AG04449 (cell line): Measurements from ENCODE around the gene ACKR1.

Experiments used
- CTCF ChIA-PET: fragments of 350-600 bp; formaldehyde crosslinking; extraction: SDS; loops from one replicate; lab custom pipeline; 2021; ENCODE audit warnings: antibody characterized with exemption; lab: Yijun Ruan, JAX
- POLR2A ChIA-PET: fragments of 400-600, 350-600 bp; formaldehyde crosslinking; extraction: SDS; loops from one replicate; lab custom pipeline; 2020; ENCODE audit warnings: antibody characterized with exemption, inconsistent platforms; lab: Yijun Ruan, JAX
- DNase-seq: peaks from one replicate; pipeline ENCODE4 v3.0.0-alpha.2; 2010; ENCODE audit warnings: low read depth, low spot score
- H3K4me3 ChIP-seq: 2 replicates; pipeline ENCODE4 v1.5.1; 2011; ENCODE audit warnings: low read depth, mild to moderate bottlenecking, control low read depth, low read length
- TF ChIP-seq, protein P1 (sequence below): IDR thresholded peaks from one replicate; pipeline ENCODE4 v1.5.1; 2011; ENCODE audit warnings: mild to moderate bottlenecking, moderate library complexity, low read length, control low read depth, inconsistent platforms; ENCODE audit not compliant: insufficient read depth; ENCODE audit errors: missing control alignments

Gene ACKR1

DNA sequence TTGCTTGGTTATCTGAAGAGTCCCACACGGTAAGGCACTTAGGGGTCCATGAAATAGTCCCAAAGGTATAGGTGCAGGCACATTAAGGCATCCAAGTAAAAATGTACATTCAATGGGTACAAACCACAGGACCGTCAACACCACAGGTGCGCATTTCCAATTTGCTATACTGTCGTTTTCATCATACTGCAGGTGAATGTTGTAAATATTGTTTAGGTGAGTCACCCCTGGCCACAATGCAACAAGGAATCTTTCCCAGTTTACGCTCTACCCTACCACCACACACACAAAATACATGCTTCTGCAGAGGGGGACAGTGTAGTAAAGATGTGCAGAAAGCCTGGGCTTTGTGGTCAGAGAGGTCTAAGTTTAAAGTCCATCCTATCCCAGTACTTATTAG, 19.6 kb upstream of the ACKR1 start:
- POLR2A ChIA-PET: no interaction called here
- CTCF ChIA-PET: interaction anchor here (3.2 kb wide), 1 partner anchor 10 kb away, joined by 18 read pairs; no protein-coding TSS in a partner anchor
- DNase-seq: no peak
- TF ChIP-seq, protein P1, sequence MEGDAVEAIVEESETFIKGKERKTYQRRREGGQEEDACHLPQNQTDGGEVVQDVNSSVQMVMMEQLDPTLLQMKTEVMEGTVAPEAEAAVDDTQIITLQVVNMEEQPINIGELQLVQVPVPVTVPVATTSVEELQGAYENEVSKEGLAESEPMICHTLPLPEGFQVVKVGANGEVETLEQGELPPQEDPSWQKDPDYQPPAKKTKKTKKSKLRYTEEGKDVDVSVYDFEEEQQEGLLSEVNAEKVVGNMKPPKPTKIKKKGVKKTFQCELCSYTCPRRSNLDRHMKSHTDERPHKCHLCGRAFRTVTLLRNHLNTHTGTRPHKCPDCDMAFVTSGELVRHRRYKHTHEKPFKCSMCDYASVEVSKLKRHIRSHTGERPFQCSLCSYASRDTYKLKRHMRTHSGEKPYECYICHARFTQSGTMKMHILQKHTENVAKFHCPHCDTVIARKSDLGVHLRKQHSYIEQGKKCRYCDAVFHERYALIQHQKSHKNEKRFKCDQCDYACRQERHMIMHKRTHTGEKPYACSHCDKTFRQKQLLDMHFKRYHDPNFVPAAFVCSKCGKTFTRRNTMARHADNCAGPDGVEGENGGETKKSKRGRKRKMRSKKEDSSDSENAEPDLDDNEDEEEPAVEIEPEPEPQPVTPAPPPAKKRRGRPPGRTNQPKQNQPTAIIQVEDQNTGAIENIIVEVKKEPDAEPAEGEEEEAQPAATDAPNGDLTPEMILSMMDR: no peak
- no peak overlapping the region for H3K4me3 ChIP-seq

DNA sequence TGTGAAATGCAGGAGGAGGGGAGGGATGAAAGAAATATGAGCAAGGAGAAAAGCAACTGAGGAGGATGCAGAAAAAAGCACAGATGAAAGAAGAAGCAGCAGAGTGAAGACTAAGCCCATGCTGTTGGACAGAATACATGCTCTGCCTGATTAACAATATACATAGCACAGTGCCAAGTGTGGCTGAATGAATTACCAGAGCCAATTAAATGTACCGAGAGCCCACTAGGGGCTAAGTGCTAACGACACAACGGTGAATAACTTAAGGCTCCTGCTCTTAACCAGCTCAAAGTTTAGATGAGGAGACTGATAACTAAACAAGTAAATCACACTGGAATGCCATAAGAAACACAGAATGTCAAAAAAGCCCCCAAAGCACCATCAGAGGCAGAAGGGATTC, 17.6 kb upstream of the ACKR1 start:
- H3K4me3 ChIP-seq: no peak overlapping the region
- ChIA-PET CTCF (interaction anchor here (3.3 kb wide), 1 partner anchor 11 kb away, joined by 20 read pairs; no protein-coding TSS in a partner anchor), POLR2A (no interaction called here)
- no peak for DNase-seq
- TF ChIP-seq, protein P1: no peak

DNA sequence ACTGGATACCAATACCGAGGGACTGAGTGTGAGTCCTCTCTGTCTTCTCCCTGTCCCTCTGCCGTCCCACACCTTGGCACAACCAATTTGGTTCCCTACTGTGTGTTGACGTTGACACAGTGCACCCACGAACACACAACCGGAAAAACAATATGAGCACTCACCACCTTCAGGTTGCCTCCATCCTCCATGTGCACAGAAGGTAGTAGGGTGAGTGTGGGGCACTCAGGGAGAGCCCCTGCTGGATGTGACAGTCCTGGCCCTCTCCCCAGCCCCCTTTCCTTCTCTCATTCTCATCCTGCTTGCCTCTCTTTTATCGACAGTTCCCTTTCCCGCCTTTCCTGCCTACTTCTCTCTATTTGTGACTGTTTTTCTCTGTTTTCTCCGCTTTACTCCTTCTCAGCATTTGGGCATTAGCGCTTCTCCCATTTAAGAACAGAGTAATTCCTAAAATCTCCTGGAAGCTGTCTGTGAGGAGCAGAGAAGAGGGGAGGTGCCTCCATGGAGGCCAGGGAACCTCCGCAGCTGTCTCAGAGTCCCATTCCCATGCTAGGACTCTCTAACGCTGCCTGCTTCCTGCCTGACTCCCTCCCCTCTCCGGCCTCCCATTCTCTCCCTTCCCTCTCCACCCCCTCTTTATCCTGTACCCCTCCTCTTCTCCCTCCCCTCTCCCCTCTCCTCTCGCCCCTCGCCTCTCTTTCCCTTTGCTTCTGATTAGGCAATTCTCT, 16.9 kb upstream of the ACKR1 start:
- no peak overlapping the region; the same call in 1 of the 2 replicates for H3K4me3 ChIP-seq
- ChIA-PET CTCF (interaction anchor here (0.9 to 3.3 kb wide), 2 partner anchors 10 to 54 kb away, joined by 3 to 20 read pairs; no protein-coding TSS in a partner anchor), POLR2A (no interaction called here)
- TF ChIP-seq, protein P1: no peak
- DNase-seq: no peak

DNA sequence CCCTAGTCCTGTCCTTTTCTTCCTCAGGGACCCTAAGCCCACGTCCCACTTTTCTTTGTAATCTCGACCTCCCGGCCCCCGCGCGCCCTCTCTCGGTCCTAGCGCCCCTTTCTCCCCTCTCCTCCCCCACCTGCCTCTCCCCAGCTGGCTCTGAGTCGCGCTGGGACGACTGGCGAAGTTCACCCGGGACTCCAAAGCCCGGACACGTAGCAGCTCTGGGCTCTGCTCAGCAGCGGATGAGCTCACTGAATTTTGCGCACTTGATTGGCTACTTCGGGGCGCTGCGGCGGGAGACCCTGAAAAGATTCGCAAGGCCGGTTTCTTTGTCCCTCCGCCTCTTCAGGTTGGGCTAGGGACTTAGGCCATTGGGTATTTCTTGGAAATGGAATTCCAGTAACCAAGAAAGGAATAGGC, 16.3 kb upstream of the ACKR1 start:
- ChIA-PET CTCF (interaction anchor here (0.9 to 3.3 kb wide), 2 partner anchors 10 to 55 kb away, joined by 3 to 20 read pairs; no protein-coding TSS in a partner anchor), POLR2A (no interaction called here)
- H3K4me3 ChIP-seq: no peak overlapping the region
- TF ChIP-seq, protein P1: no peak
- no peak for DNase-seq

DNA sequence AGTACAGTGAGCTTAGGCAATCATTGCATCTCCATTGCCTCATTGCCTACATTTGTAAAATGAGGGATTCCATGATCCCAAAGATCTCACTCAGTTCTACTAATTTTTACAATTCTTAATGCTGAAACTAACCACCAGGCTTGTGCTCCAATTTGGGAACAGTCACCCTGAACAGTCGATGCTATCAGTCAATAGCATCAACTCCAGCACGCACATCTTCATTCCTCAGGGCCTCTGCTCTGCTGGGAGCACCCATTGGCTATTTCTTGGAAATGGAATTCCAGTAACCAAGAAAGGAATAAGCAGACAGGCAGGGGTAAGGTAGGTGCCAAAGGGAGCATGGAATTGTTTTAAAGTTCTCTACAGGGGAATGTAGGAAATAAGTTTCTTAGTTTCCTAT, 14.2 kb upstream of the ACKR1 start:
- TF ChIP-seq, protein P1: no peak
- DNase-seq: no peak
- ChIA-PET POLR2A (no interaction called here), CTCF (no interaction called here)
- no peak overlapping the region for H3K4me3 ChIP-seq

DNA sequence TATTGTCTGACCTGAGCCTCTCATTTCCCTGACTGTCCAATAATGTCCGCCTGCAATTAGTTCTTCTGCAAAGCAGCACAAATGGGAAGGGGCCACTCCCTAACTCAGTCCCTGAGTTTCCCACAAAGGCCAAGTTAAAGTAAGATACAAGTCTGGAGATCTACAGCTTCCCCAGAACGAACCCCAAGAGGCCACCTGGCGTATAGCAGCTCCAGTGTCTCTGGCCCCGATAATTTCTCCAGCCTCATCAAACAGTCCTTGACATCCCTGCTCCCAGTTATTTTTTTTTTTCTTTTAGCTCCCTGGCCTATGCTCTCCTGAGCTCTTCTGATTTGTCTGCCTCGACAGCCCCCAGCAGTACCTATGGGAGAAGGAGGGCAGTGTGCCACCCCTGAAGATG, 8.1 kb upstream of the ACKR1 start:
- TF ChIP-seq, protein P1: no peak
- POLR2A ChIA-PET: no interaction called here
- H3K4me3 ChIP-seq: no peak overlapping the region
- CTCF ChIA-PET: interaction anchor here (0.7 to 7.4 kb wide), 13 partner anchors 13 to 107 kb away, joined by 3 to 156 read pairs (median 4); no protein-coding TSS in a partner anchor
- DNase-seq: no peak
